Liver (tissue), 3 donors: ENCODE data around the gene GTSE1.

Experiments used
- ATF3 ChIP-seq: IDR thresholded peaks from 2 replicates; pipeline ENCODE4 v1.6.1; 2016; ENCODE audit warnings: antibody characterized with exemption
- CTCF ChIP-seq: fragments of 150-350 bp; IDR thresholded peaks from 2 replicates; pipeline ENCODE4 v1.5.1; 2017; ENCODE audit warnings: improper control_type of control experiment, low read depth, low read length; ENCODE audit not compliant: missing input control
- EGR1 ChIP-seq, 2 donors: IDR thresholded peaks; 2 replicates each; pipeline ENCODE4 v1.6.1; 2016 to 2018; ENCODE audit warnings: antibody characterized with exemption in 2 of 2, low read depth in 2 of 2
- FOXA1 ChIP-seq: IDR thresholded peaks from 2 replicates; pipeline ENCODE4 v1.6.1; 2016; ENCODE audit warnings: antibody characterized with exemption
- FOXA2 ChIP-seq: IDR thresholded peaks from 2 replicates; pipeline ENCODE4 v1.6.1; 2016; ENCODE audit warnings: antibody characterized with exemption
- GABPA ChIP-seq, 2 donors: IDR thresholded peaks in 1 of 2; conservative IDR thresholded peaks in 1 of 2; 2 replicates each; pipeline ENCODE4 v1.6.1; 2016; ENCODE audit warnings: antibody characterized with exemption in 2 of 2, mild to moderate bottlenecking in 1 of 2, moderate library complexity in 1 of 2
- JUND ChIP-seq, 2 donors: IDR thresholded peaks; 2 replicates each; pipeline ENCODE4 v1.6.1; 2016; ENCODE audit warnings: antibody characterized with exemption in 2 of 2
- MAX ChIP-seq: IDR thresholded peaks from 2 replicates; pipeline ENCODE4 v1.6.1; 2016; ENCODE audit warnings: antibody characterized with exemption
- REST ChIP-seq: IDR thresholded peaks from 2 replicates; pipeline ENCODE4 v1.6.1; 2016; ENCODE audit warnings: antibody characterized with exemption, mild to moderate bottlenecking
- RXRA ChIP-seq, 2 donors: IDR thresholded peaks; 2 replicates each; pipeline ENCODE4 v1.6.1; 2017 to 2018; ENCODE audit warnings: antibody characterized with exemption in 2 of 2, mild to moderate bottlenecking in 1 of 2
- SP1 ChIP-seq: IDR thresholded peaks from 2 replicates; pipeline ENCODE4 v1.6.1; 2018; ENCODE audit warnings: antibody characterized with exemption, mild to moderate bottlenecking
- TAF1 ChIP-seq: conservative IDR thresholded peaks from 2 replicates; pipeline ENCODE4 v1.6.1; 2016; ENCODE audit warnings: antibody characterized with exemption, mild to moderate bottlenecking
- YY1 ChIP-seq: IDR thresholded peaks from 2 replicates; pipeline ENCODE4 v1.6.1; 2016; ENCODE audit warnings: antibody characterized with exemption, mild to moderate bottlenecking
- ZBTB33 ChIP-seq: IDR thresholded peaks from 2 replicates; pipeline ENCODE4 v1.6.1; 2016; ENCODE audit warnings: antibody characterized with exemption
- donor health status: healthy.
- donor health status: healthy.

- no peak for TF ChIP-seq SP1
- no peak for TF ChIP-seq FOXA2
- no peak for TF ChIP-seq CTCF
- no peak for TF ChIP-seq RXRA (IDR thresholded peaks at IDR 0.05)
- TF ChIP-seq GABPA (IDR thresholded peaks at IDR 0.05 in 1 of 2, conservative IDR thresholded peaks at IDR 0.05 in 1 of 2), result no peak
- TF ChIP-seq ATF3, result no peak
- TF ChIP-seq REST, result no peak
- no peak for TF ChIP-seq MAX
- no peak for TF ChIP-seq EGR1 (IDR thresholded peaks at IDR 0.05; ENCODE audit: low read depth in 2 of 2)
- no peak for TF ChIP-seq YY1
- no peak for TF ChIP-seq JUND (IDR thresholded peaks at IDR 0.05)
- no peak for TF ChIP-seq ZBTB33
- TF ChIP-seq TAF1, result no peak
- no peak for TF ChIP-seq FOXA1
These were observed 34.8 kb downstream of the GTSE1 start for GRCh38 chr22:46331496-46331895.
